Breast epithelium (tissue), 4 donors: ENCODE measurements around the gene ANKRD6. TPM values are rescaled to one million over a fixed set of nuclear protein-coding genes. Genes with fewer than 3 reads are reported as not detected.

Source experiments
- DNase-seq, 2 donors: peaks; one replicate each; pipeline ENCODE4 v3.0.0-alpha.2; 2019; ENCODE audit warnings: low spot score in 2 of 2
- H3K27ac ChIP-seq, 2 donors: fragments of 200-600 bp; sonication (generic) in 1 of 2; one replicate each; pipeline ENCODE4 v1.5.1; 2016 to 2019; ENCODE audit warnings: mild to moderate bottlenecking in 1 of 2
- H3K27me3 ChIP-seq, 2 donors: fragments of 200-600 bp; sonication (generic) in 1 of 2; one replicate each; pipeline versions ENCODE4 v1.5.1 to v1.6.0; 2017 to 2019; ENCODE audit warnings: control low read depth in 1 of 2, mild to moderate bottlenecking in 1 of 2
- H3K36me3 ChIP-seq: fragments of 200-600 bp; one replicate; pipeline ENCODE4 v1.5.1; 2019
- H3K4me1 ChIP-seq, 2 donors: fragments of 200-600 bp; sonication (generic); one replicate each; pipeline ENCODE4 v1.5.1; 2016 to 2019; ENCODE audit warnings: control low read depth in 1 of 2
- H3K4me3 ChIP-seq, 3 donors: fragments of 200-600 bp; sonication (generic); 1 replicate in 2 of 3; 2 replicates in 1 of 3; pipeline ENCODE4 v1.5.1; 2016 to 2019; ENCODE audit warnings: mild to moderate bottlenecking in 3 of 3, moderate library complexity in 2 of 3
- H3K9me3 ChIP-seq, 2 donors: fragments of 200-600 bp; sonication (generic) in 1 of 2; one replicate each; pipeline ENCODE4 v1.5.1; 2016 to 2019; ENCODE audit warnings: control low read depth in 1 of 2
- CTCF ChIP-seq, 3 donors: fragments of 450-650 bp; IDR thresholded peaks; one replicate each; pipeline ENCODE4 v1.5.1; 2016 to 2017; ENCODE audit warnings: antibody characterized with exemption in 3 of 3, mild to moderate bottlenecking in 3 of 3, moderate library complexity in 3 of 3
- POLR2A ChIP-seq: fragments of 450-650 bp; IDR thresholded peaks from one replicate; pipeline ENCODE4 v1.6.1; 2016; ENCODE audit warnings: antibody characterized with exemption, mild to moderate bottlenecking, moderate library complexity
- POLR2AphosphoS5 ChIP-seq, 3 donors: sonication (generic); formaldehyde crosslinking; IDR thresholded peaks; one replicate each; pipeline ENCODE4 v1.6.1; 2017; ENCODE audit warnings: antibody characterized with exemption in 3 of 3
- intact Hi-C: fragments of 100-400 bp; cut with DNase I; formaldehyde crosslinking; loops from one replicate; pipeline ENCODE4 v1.15.1; 2023; ENCODE audit warnings: low total_unique reads
- total RNA-seq, 3 donors: library from RNA; depleted of rRNA; stranded (reverse); fragments of >200 nt; gene quantifications; one replicate each; pipeline ENCODE4 v1.1.0, GENCODE V29; 2016

The ANKRD6 gene
- total RNA-seq, 3 donors from 2014 or later = 9.6 to 23.7 (median 18.0) TPM

- H3K4me1 ChIP-seq = peaks cover 0 to 2% of the 10 kb centered on the region in 2 donors
- no peaks in the 10 kb centered on the region for H3K36me3 ChIP-seq
- H3K27me3 ChIP-seq = no peaks in the 10 kb centered on the region
- TF ChIP-seq POLR2A (no peak), POLR2AphosphoS5 (IDR thresholded peaks at IDR 0.05) (peak in 1 of 3 donors; percentile 11), CTCF (IDR thresholded peaks at IDR 0.05) (no peak)
- intact Hi-C loops = loop anchor here (10.0 kb wide), 1 partner anchor 171 kb away; no protein-coding TSS in a partner anchor
- no peaks in the 10 kb centered on the region for H3K9me3 ChIP-seq
- peak overlapping the region; percentile 16 to 69 for H3K27ac ChIP-seq
- H3K4me3 ChIP-seq = peak overlapping the region; percentile 76 to 89 (median 85)
- DNase-seq = peak in 1 of 2 donors; percentile 34
Observed at GRCh38 chr6:89433252-89434149, 549 bp downstream of the ANKRD6 start.

- no peak for TF ChIP-seq POLR2AphosphoS5 (IDR thresholded peaks at IDR 0.05)
- TF ChIP-seq POLR2A = no peak
- no peak for TF ChIP-seq CTCF (IDR thresholded peaks at IDR 0.05)
- Histone ChIP-seq H3K4me3 (peak overlapping the region; percentile 76 to 89 (median 85)), H3K4me1 (peaks cover 0 to 2% of the 10 kb centered on the region in 2 donors), H3K27ac (peak overlapping the region in 1 of 2 donors; percentile 69), H3K27me3 (no peaks in the 10 kb centered on the region), H3K36me3 (no peaks in the 10 kb centered on the region), H3K9me3 (no peaks in the 10 kb centered on the region)
- no peak for DNase-seq
- intact Hi-C loops = loop anchor here (10.0 kb wide), 1 partner anchor 171 kb away; no protein-coding TSS in a partner anchor
Observed at GRCh38 chr6:89434150-89434499, 1.2 kb downstream of the ANKRD6 start.

GRCh38 chr6:89434954-89435353 lies 2.0 kb downstream of the ANKRD6 start:
- no peak for DNase-seq

GRCh38 chr6:89436226-89436625 lies 3.3 kb downstream of the ANKRD6 start:
- no peak for DNase-seq
- Histone ChIP-seq H3K27ac (peak overlapping the region in 1 of 2 donors; percentile 12), H3K9me3 (no peaks in the 10 kb centered on the region), H3K4me3 (no peak overlapping the region), H3K27me3 (no peaks in the 10 kb centered on the region), H3K4me1 (peaks cover 0 to 2% of the 10 kb centered on the region in 2 donors), H3K36me3 (no peaks in the 10 kb centered on the region)
- TF ChIP-seq POLR2A (no peak), POLR2AphosphoS5 (IDR thresholded peaks at IDR 0.05) (no peak), CTCF (IDR thresholded peaks at IDR 0.05) (no peak)
- intact Hi-C loops = loop anchor here (10.0 kb wide), 1 partner anchor 169 kb away; no protein-coding TSS in a partner anchor

More at GRCh38 chr6:89434954-89435353, 2.0 kb downstream of the ANKRD6 start:
- TF ChIP-seq CTCF (IDR thresholded peaks at IDR 0.05) = no peak
- no peak for TF ChIP-seq POLR2AphosphoS5 (IDR thresholded peaks at IDR 0.05)
- TF ChIP-seq POLR2A = no peak
- H3K27me3 ChIP-seq = no peaks in the 10 kb centered on the region
- intact Hi-C loops = loop anchor here (10.0 kb wide), 1 partner anchor 170 kb away; no protein-coding TSS in a partner anchor
- H3K4me1 ChIP-seq = peaks cover 0 to 2% of the 10 kb centered on the region in 2 donors
- peak overlapping the region in 1 of 2 donors; percentile 12 for H3K27ac ChIP-seq
- H3K4me3 ChIP-seq = no peak overlapping the region
- no peaks in the 10 kb centered on the region for H3K9me3 ChIP-seq
- no peaks in the 10 kb centered on the region for H3K36me3 ChIP-seq

- Histone ChIP-seq H3K27me3 (no peaks in the 10 kb centered on the region), H3K4me3 (no peak overlapping the region), H3K36me3 (no peaks in the 10 kb centered on the region), H3K4me1 (peaks cover 0 to 2% of the 10 kb centered on the region in 2 donors), H3K27ac (no peak overlapping the region), H3K9me3 (no peaks in the 10 kb centered on the region)
- intact Hi-C loops = loop anchor here (10.0 kb wide), 1 partner anchor 167 kb away; no protein-coding TSS in a partner anchor
- DNase-seq = no peak
- TF ChIP-seq POLR2AphosphoS5 (IDR thresholded peaks at IDR 0.05) (no peak), POLR2A (no peak), CTCF (IDR thresholded peaks at IDR 0.05) (no peak)
Observed at GRCh38 chr6:89438248-89438647, 5.3 kb downstream of the ANKRD6 start.
